HG02763 (cell line): ENCODE results near the gene POC1A.
A peak's percentile ranks its signal among the peaks of the same experiment; 100 is the strongest.
"Not testable (repeated sequence)": the region's sequence is repeated elsewhere in the genome, so short reads cannot be mapped to it uniquely, and the experiment has no call there.

Source experiments
- ATAC-seq: cut with Tn5 transposase; IDR thresholded peaks from one replicate; pipeline ENCODE4 v1.9.1; 2021; ENCODE audit warnings: mild to moderate bottlenecking, moderate library complexity; ENCODE audit not compliant: unreplicated experiment

POC1A gene

DNA sequence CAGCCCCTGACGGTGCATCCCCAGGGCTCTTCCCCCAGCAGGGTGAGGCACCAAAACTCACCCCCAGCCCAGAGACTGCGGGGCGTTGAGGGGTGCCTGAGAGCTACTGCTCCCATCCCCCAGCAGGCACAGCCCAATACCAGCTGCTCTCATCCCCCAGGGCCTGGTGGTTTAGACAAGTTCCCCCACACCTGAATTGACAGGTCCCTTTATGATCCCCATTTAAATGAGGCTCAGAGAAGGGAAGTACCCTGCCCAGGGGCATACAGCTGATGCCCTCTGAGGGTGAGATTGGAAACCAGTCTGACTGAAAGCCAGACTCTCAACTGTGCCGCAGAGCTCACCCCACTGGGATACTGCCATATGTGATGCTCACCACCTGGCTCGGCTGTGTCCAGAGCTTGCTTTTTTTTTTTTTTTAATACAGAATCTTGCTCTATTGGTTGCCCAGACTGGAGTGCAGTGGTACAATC is 118.0 kb downstream of the POC1A start:
- ATAC-seq: peak; percentile 53

DNA sequence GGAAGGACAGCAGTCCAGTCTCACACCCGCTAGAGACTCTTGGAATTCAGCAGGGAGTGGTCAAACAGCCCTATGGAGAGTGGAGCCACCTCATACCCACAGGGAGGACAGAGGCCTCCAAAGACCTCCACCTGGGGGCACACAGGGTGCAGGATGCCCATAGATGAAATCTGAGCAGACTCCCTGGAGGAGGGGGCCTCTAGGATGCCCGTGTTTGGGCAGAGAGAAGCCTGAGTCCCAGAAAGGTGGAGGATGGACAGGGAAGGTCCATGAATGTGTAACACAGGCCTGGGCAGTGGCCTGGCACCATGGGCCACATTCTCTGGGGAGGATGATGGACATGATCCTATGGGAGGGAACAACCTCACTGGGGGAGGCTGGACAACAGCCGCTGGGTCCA is 119.6 kb downstream of the POC1A start:
- ATAC-seq: no peak

DNA sequence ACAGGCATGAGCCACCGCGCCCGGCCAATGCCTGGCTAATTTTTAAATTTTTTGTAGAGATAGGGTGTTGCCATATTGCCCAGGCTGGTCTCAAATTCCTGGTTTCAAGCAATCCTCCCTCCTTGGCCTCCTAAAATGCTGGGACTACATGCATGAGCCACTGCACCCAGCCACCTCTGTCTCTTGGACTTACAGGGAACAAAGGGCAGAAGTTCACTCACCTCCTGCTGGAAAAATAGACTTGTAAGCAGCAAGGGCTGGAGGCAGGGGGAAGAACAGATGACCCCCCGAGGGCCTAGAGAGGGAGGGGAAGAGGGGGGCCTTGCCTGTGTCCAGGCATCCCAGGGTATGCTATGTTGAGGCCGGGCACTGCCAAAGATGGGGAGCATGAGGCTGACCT is 120.0 kb downstream of the POC1A start:
- ATAC-seq: no peak

GRCh38 chr3:52033748-52034147 is 120.5 kb downstream of the POC1A start:
- not testable (repeated sequence) for ATAC-seq

GRCh38 chr3:52032702-52033408 is 121.4 kb downstream of the POC1A start:
- no peak for ATAC-seq

DNA sequence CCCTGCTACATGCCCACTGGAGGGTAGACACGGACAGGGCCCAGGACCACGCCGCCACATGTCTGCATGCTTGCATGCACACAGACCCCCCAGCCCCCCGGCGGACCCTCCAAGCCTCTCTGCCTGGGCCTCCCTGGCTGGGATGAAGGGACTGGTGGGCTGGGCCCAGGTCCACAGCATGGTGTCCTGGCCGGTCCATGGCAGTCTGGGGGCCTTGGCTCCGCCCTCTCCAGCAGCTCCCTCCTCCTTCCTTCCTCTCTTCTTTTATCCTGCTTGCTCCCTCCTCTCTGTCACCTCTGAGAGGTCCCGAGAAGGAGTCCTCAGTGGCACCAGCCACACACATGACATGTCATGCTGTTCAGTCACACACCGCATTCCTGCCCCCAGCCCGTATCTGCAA is 122.3 kb downstream of the POC1A start:
- no peak for ATAC-seq

- ATAC-seq: no peak
These were observed 123.4 kb downstream of the POC1A start for GRCh38 chr3:52030714-52031310.

GRCh38 chr3:52029535-52029934 is 124.7 kb downstream of the POC1A start:
- ATAC-seq: no peak

- no peak for ATAC-seq
These were observed 125.2 kb downstream of the POC1A start for GRCh38 chr3:52029053-52029452.

DNA sequence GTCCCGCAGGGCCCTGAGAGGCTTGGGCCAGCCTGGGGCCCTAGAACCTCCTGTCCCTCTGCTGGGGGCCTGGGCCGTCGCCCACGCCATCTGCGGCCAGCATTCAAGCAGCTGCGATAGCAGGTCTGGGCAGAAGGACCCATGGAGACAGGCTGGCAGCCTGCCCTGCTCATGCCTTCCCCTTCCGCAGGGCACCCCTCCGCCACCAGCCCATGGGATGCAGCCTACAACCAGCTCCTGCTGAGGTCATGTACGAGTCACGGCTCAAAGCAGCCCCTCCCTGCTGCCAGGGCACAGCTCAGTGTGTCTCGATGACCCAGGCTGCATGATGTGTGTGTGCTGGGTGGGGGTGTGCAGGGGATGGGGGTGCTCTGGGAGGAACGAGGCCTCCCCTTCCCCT is 125.7 kb downstream of the POC1A start:
- ATAC-seq: no peak

- ATAC-seq: no peak
These were observed 128.2 kb downstream of the POC1A start for GRCh38 chr3:52026041-52026440.

GRCh38 chr3:52025453-52025852 is 128.8 kb downstream of the POC1A start:
- no peak for ATAC-seq
